Natural killer cell (primary cell): ENCODE data around the gene CHRNB2. TPM values are rescaled to one million over a fixed set of nuclear protein-coding genes. Genes with fewer than 3 reads are reported as not detected.

ENCODE experiments used
- ATAC-seq, 3 donors: fragments of 150-1000 bp in 2 of 3; fragments of 200-7000 bp in 1 of 3; cut with Tn5 transposase; 1 replicate in 1 of 3; 2 replicates in 2 of 3; pipeline ENCODE4 v1.10.0; 2021; ENCODE audit warnings: mild to moderate bottlenecking in 2 of 3, moderate library complexity in 2 of 3
- DNase-seq, 2 donors: peaks; one replicate each; pipeline versions ENCODE4 v3.0.0 to v3.0.0-alpha.2; 2013 to 2021; ENCODE audit warnings: mixed read lengths in 1 of 2
- H3K27ac ChIP-seq: one replicate; pipeline ENCODE4 v1.5.1; 2013; ENCODE audit warnings: mild to moderate bottlenecking, low read length
- H3K27me3 ChIP-seq: one replicate; pipeline ENCODE4 v1.6.1; 2013; ENCODE audit warnings: low read length; ENCODE audit not compliant: control insufficient read depth, insufficient read depth
- H3K36me3 ChIP-seq: one replicate; pipeline ENCODE4 v1.6.1; 2013; ENCODE audit warnings: low read length; ENCODE audit not compliant: control insufficient read depth, insufficient read depth
- H3K4me1 ChIP-seq: one replicate; pipeline ENCODE4 v1.6.1; 2013; ENCODE audit warnings: low read length; ENCODE audit not compliant: control insufficient read depth, insufficient read depth
- H3K4me3 ChIP-seq: one replicate; pipeline ENCODE4 v1.5.1; 2013; ENCODE audit warnings: low read length
- H3K9me3 ChIP-seq: one replicate; pipeline ENCODE4 v1.6.1; 2013; ENCODE audit warnings: low read length; ENCODE audit not compliant: control insufficient read depth, insufficient read depth
- H3K27ac Mint-ChIP-seq, 2 donors: one replicate each; pipeline ENCODE4 v1.8.0; 2022; ENCODE audit warnings: mild to moderate bottlenecking in 2 of 2, mixed read lengths in 2 of 2, moderate library complexity in 1 of 2
- H3K27me3 Mint-ChIP-seq, 2 donors: one replicate each; pipeline ENCODE4 v1.8.0; 2022; ENCODE audit warnings: low read depth in 2 of 2, mixed read lengths in 2 of 2
- H3K36me3 Mint-ChIP-seq: one replicate; pipeline ENCODE4 v1.8.0; 2022; ENCODE audit warnings: mixed read lengths
- H3K4me1 Mint-ChIP-seq, 2 donors: one replicate each; pipeline ENCODE4 v1.8.0; 2022; ENCODE audit warnings: mixed read lengths in 2 of 2
- H3K4me3 Mint-ChIP-seq: one replicate; pipeline ENCODE4 v1.8.0; 2022; ENCODE audit warnings: mild to moderate bottlenecking, moderate library complexity, mixed read lengths
- H3K9me3 Mint-ChIP-seq, 2 donors: one replicate each; pipeline ENCODE4 v1.8.0; 2022; ENCODE audit warnings: mixed read lengths in 2 of 2
- WGBS: methylation state at CpG from one replicate; pipeline ENCODE4 v1.1.7; 2013; ENCODE audit warnings: missing lambda C conversion rate; ENCODE audit not compliant: insufficient coverage; 5-methylcytosine and 5-hydroxymethylcytosine counted together
- intact Hi-C: fragments of 100-400 bp; cut with micrococcal nuclease; formaldehyde crosslinking; loops from one replicate; pipeline ENCODE4 v1.14.2; 2022
- total RNA-seq, 4 donors: library from RNA; stranded (reverse); fragments of 120-200 nt in 1 of 4; gene quantifications; one replicate each; pipeline versions ENCODE4 v1.2.3 to v1.2.4, GENCODE V29; 2013 to 2022
- TF ChIP-seq, protein P1 (sequence below): fragments of 200-600 bp; IDR thresholded peaks from one replicate; pipeline ENCODE4 v1.8.0; 2022; ENCODE audit warnings: antibody characterized with exemption

Gene CHRNB2
- total RNA-seq, 3 donors from 2014 or later (not counting 1 experiment from before 2014, with no cell fraction given): not detected

- H3K36me3 ChIP-seq: peaks cover 77% of the 10 kb centered on the region
- H3K4me1 Mint-ChIP-seq: peaks cover 35% of the 10 kb centered on the region in 2 donors
- no peak for DNase-seq
- intact Hi-C loops: no loop called here
- no peak overlapping the region for H3K27ac ChIP-seq
- no peak overlapping the region for H3K4me3 ChIP-seq
- peaks cover 5% of the 10 kb centered on the region for H3K4me1 ChIP-seq
- H3K27me3 ChIP-seq: no peaks in the 10 kb centered on the region
- TF ChIP-seq, protein P1, sequence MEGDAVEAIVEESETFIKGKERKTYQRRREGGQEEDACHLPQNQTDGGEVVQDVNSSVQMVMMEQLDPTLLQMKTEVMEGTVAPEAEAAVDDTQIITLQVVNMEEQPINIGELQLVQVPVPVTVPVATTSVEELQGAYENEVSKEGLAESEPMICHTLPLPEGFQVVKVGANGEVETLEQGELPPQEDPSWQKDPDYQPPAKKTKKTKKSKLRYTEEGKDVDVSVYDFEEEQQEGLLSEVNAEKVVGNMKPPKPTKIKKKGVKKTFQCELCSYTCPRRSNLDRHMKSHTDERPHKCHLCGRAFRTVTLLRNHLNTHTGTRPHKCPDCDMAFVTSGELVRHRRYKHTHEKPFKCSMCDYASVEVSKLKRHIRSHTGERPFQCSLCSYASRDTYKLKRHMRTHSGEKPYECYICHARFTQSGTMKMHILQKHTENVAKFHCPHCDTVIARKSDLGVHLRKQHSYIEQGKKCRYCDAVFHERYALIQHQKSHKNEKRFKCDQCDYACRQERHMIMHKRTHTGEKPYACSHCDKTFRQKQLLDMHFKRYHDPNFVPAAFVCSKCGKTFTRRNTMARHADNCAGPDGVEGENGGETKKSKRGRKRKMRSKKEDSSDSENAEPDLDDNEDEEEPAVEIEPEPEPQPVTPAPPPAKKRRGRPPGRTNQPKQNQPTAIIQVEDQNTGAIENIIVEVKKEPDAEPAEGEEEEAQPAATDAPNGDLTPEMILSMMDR: no peak
- 93% methylated on average over 4 of the region's 4 CpGs for WGBS
- H3K27me3 Mint-ChIP-seq: no peaks in the 10 kb centered on the region
- H3K9me3 Mint-ChIP-seq: no peaks in the 10 kb centered on the region
- no peak for ATAC-seq
- H3K9me3 ChIP-seq: no peaks in the 10 kb centered on the region
- H3K36me3 Mint-ChIP-seq: peaks cover 26% of the 10 kb centered on the region
- H3K27ac Mint-ChIP-seq: no peak overlapping the region
- H3K4me3 Mint-ChIP-seq: no peak overlapping the region
Observed at GRCh38 chr1:154551474-154551873, 16.1 kb upstream of the CHRNB2 start.

- H3K27ac Mint-ChIP-seq: no peak overlapping the region
- H3K4me3 ChIP-seq: no peak overlapping the region
- no peak overlapping the region for H3K27ac ChIP-seq
- peaks cover 26% of the 10 kb centered on the region for H3K36me3 Mint-ChIP-seq
- no peak overlapping the region for H3K4me3 Mint-ChIP-seq
- no peaks in the 10 kb centered on the region for H3K27me3 Mint-ChIP-seq
- no peak for ATAC-seq
- H3K27me3 ChIP-seq: no peaks in the 10 kb centered on the region
- H3K36me3 ChIP-seq: peaks cover 77% of the 10 kb centered on the region
- WGBS: 89% methylated on average over 6 of the region's 6 CpGs
- no peaks in the 10 kb centered on the region for H3K9me3 ChIP-seq
- intact Hi-C loops: no loop called here
- peaks cover 9% of the 10 kb centered on the region for H3K4me1 ChIP-seq
- DNase-seq: no peak
- peaks cover 41% of the 10 kb centered on the region in 2 donors for H3K4me1 Mint-ChIP-seq
- no peaks in the 10 kb centered on the region for H3K9me3 Mint-ChIP-seq
- TF ChIP-seq, protein P1: no peak
Observed at GRCh38 chr1:154552036-154552435, 15.5 kb upstream of the CHRNB2 start.

- intact Hi-C loops: no loop called here
Observed at GRCh38 chr1:154553056-154554030, 14.2 kb upstream of the CHRNB2 start.

More at GRCh38 chr1:154553056-154554030, 14.2 kb upstream of the CHRNB2 start:
- Mint-ChIP-seq H3K27me3 (no peaks in the 10 kb centered on the region), H3K9me3 (no peaks in the 10 kb centered on the region), H3K4me1 (peaks cover 43 to 51% of the 10 kb centered on the region in 2 donors), H3K36me3 (peaks cover 26% of the 10 kb centered on the region), H3K4me3 (no peak overlapping the region), H3K27ac (no peak overlapping the region)
- no peak for DNase-seq
- Histone ChIP-seq H3K4me1 (peaks cover 19% of the 10 kb centered on the region), H3K4me3 (no peak overlapping the region), H3K9me3 (no peaks in the 10 kb centered on the region), H3K27me3 (no peaks in the 10 kb centered on the region), H3K36me3 (peaks cover 77% of the 10 kb centered on the region), H3K27ac (no peak overlapping the region)
- ATAC-seq: no peak
- WGBS: 98% methylated on average over 10 of the region's 12 CpGs
- TF ChIP-seq, protein P1: no peak
